Loucy (cell line): ENCODE results near the gene BARHL1.

Source experiments
- H2AFZ ChIP-seq: fragments of 200-600 bp; sonication (generic); 2 replicates; pipeline ENCODE4 v1.6.0; 2016; ENCODE audit warnings: antibody characterized with exemption, mild to moderate bottlenecking, low read length, moderate library complexity
- H3F3A ChIP-seq: fragments of 200-600 bp; 2 replicates; pipeline ENCODE4 v1.6.0; 2016; ENCODE audit warnings: antibody characterized with exemption, low read depth, mild to moderate bottlenecking
- H3K27me3 ChIP-seq: fragments of 200-600 bp; sonication (generic); 2 replicates; pipeline ENCODE4 v1.6.1; 2014; ENCODE audit warnings: low read length, mild to moderate bottlenecking; ENCODE audit not compliant: insufficient read depth, poor library complexity, severe bottlenecking
- H3K36me3 ChIP-seq: fragments of 200-600 bp; sonication (generic); 2 replicates; pipeline ENCODE4 v1.6.1; 2016; ENCODE audit warnings: low read length; ENCODE audit not compliant: insufficient read depth
- H3K4me1 ChIP-seq: fragments of 200-600 bp; sonication (generic); 2 replicates; pipeline ENCODE4 v1.5.1; 2014; ENCODE audit warnings: low read length, mild to moderate bottlenecking; ENCODE audit not compliant: insufficient read depth, poor library complexity, severe bottlenecking
- H3K4me2 ChIP-seq: fragments of 200-600 bp; sonication (generic); 2 replicates; pipeline ENCODE4 v1.6.0; 2014; ENCODE audit warnings: antibody characterized with exemption, low read length, low read depth, mild to moderate bottlenecking; ENCODE audit not compliant: poor library complexity, severe bottlenecking
- H3K4me3 ChIP-seq: fragments of 200-600 bp; sonication (generic); 2 replicates; pipeline ENCODE4 v1.5.1; 2014; ENCODE audit warnings: low read length, mild to moderate bottlenecking, mixed read lengths; ENCODE audit not compliant: poor library complexity, severe bottlenecking
- H3K79me2 ChIP-seq: fragments of 200-600 bp; sonication (generic); 2 replicates; pipeline ENCODE4 v1.6.1; 2014; ENCODE audit warnings: low read length; ENCODE audit not compliant: insufficient read depth
- H3K9ac ChIP-seq: fragments of 200-600 bp; sonication (generic); 2 replicates; pipeline ENCODE4 v1.6.0; 2014; ENCODE audit warnings: mild to moderate bottlenecking, low read depth, low read length, moderate library complexity; ENCODE audit not compliant: poor library complexity, severe bottlenecking
- H3K9me2 ChIP-seq: fragments of 200-600 bp; sonication (generic); replicated peaks from 2 replicates; pipeline ENCODE4 v1.6.1; 2016; ENCODE audit warnings: low read depth, low read length, mixed read lengths
- H3K9me3 ChIP-seq: fragments of 200-600 bp; sonication (generic); 2 replicates; pipeline ENCODE4 v1.6.1; 2014; ENCODE audit warnings: mild to moderate bottlenecking, antibody characterized with exemption, low read length, low read depth; ENCODE audit not compliant: insufficient read depth
- H4K20me1 ChIP-seq: fragments of 200-600 bp; sonication (generic); 2 replicates; pipeline ENCODE4 v1.6.0; 2014; ENCODE audit warnings: antibody characterized with exemption, low read length, mild to moderate bottlenecking; ENCODE audit not compliant: insufficient read depth, poor library complexity, severe bottlenecking
- EZH2phosphoT487 ChIP-seq: fragments of 200-600 bp; IDR thresholded peaks from 2 replicates; pipeline ENCODE4 v1.6.1; 2018; ENCODE audit warnings: antibody characterized with exemption, mild to moderate bottlenecking, moderate library complexity, borderline replicate concordance
- TF ChIP-seq, protein P1 (sequence below): fragments of 200-600 bp; sonication (generic); conservative IDR thresholded peaks from 2 replicates; pipeline ENCODE4 v1.5.1; 2014; ENCODE audit warnings: mild to moderate bottlenecking, antibody characterized with exemption, low read length

BARHL1 gene

DNA sequence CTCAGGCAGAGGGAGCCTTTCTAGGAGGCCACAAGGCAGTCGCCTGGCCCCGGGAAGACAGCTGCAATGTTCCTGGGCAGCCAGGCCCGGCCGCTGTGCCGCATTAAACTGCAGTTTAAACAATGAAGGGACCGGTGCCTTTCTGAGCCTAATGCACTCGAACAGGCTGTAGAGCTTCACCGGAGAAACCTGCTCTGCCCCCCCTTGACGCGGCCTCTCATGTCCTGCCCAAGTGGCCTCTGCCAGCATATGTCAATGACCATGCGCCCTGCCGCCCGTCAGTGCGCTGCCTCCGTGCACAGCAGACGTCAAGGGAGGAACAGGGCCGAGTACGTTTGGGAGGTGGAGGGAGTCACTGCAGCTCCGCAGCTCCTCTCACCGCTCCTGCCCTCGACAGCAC, 38.4 kb upstream of the BARHL1 start:
- Histone ChIP-seq H3K27me3 (no peaks in the 10 kb centered on the region), H3K9me3 (no peaks in the 10 kb centered on the region), H3K9ac (no peak overlapping the region), H3K79me2 (no peaks in the 10 kb centered on the region), H3K4me3 (no peak overlapping the region), H2AFZ (no peak overlapping the region), H4K20me1 (no peaks in the 10 kb centered on the region), H3K36me3 (no peaks in the 10 kb centered on the region), H3K4me2 (no peak overlapping the region), H3K4me1 (peaks cover 7% of the 10 kb centered on the region), H3F3A (no peaks in the 10 kb centered on the region), H3K9me2 (no peaks in the 10 kb centered on the region)
- TF ChIP-seq EZH2phosphoT487: no peak

DNA sequence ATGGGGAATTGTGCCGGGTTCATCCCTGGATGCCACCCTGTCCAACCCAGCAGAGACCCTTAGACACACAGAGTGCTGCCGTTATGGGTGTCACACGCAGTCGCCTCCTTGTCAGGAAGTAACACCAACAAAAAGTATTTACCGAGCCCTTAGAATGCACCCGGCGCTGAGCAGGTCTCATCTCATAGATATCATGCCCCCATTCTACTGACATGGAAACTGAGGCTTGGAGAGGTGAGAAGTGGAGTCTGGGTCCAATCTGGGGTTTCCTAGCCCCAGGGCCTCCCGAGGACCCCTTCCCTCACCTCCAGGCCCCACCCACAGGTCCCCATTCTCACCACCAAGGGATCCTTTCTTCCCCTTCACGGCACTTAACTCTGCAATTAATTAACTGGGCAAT, 36.8 kb upstream of the BARHL1 start:
- H3K4me2 ChIP-seq: peak overlapping the region; percentile 88
- TF ChIP-seq, protein P1, sequence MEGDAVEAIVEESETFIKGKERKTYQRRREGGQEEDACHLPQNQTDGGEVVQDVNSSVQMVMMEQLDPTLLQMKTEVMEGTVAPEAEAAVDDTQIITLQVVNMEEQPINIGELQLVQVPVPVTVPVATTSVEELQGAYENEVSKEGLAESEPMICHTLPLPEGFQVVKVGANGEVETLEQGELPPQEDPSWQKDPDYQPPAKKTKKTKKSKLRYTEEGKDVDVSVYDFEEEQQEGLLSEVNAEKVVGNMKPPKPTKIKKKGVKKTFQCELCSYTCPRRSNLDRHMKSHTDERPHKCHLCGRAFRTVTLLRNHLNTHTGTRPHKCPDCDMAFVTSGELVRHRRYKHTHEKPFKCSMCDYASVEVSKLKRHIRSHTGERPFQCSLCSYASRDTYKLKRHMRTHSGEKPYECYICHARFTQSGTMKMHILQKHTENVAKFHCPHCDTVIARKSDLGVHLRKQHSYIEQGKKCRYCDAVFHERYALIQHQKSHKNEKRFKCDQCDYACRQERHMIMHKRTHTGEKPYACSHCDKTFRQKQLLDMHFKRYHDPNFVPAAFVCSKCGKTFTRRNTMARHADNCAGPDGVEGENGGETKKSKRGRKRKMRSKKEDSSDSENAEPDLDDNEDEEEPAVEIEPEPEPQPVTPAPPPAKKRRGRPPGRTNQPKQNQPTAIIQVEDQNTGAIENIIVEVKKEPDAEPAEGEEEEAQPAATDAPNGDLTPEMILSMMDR: no peak
- TF ChIP-seq EZH2phosphoT487: no peak
- no peak overlapping the region for H3K9ac ChIP-seq
- peak overlapping the region; percentile 94; the same call in 1 of the 2 replicates for H2AFZ ChIP-seq
- no peaks in the 10 kb centered on the region for H3K79me2 ChIP-seq
- no peaks in the 10 kb centered on the region for H4K20me1 ChIP-seq
- H3K27me3 ChIP-seq: no peaks in the 10 kb centered on the region
- H3K9me3 ChIP-seq: no peaks in the 10 kb centered on the region
- no peaks in the 10 kb centered on the region for H3F3A ChIP-seq
- no peaks in the 10 kb centered on the region for H3K36me3 ChIP-seq
- H3K4me3 ChIP-seq: no peak overlapping the region
- H3K4me1 ChIP-seq: peaks cover 7% of the 10 kb centered on the region
- H3K9me2 ChIP-seq: no peaks in the 10 kb centered on the region

DNA sequence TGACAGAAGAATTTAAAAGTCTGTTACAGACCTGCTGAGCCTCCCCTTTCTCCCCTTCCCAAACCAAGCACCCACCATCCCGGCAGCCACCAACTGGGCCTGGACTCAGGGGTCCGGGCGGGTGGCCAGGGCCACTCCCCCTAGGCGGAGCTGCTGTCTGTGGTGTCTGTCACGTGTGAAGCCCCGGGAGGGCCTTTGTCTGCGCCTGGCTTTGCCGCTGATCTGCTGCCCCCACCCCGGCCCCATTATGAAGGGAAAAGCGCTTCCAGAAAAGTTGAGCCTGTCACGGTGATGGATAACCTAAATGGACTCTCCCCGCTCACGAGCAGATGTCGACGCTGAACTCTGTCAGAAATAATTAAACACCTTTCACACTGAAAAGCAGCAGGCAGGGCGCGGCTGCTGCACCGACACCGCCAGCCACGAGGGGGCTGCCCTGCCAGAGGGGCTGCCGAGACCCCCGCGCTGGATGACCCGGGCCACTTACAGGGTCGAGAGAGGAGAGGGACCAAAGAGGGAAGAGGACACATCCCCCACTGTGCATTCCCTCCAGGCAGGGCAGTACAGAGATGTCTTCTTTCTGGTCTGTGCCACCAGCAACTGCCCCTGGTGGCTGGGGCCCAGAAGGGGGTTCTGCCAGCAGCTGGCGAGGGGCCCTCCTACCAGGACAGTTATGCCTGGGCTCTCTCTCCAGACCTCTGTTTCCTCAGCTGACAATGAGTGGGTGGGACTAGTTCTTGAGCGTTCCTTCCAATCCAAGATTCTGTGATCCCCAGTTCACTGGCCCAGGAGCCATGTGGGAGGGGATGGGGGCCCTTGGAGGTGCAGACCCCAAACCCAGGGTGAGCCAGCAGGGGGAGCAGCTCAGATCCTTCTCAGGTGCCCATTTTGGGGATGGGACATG, 36.0 kb upstream of the BARHL1 start:
- H3K9ac ChIP-seq: peak overlapping the region; percentile 58
- no peaks in the 10 kb centered on the region for H3F3A ChIP-seq
- H3K79me2 ChIP-seq: no peaks in the 10 kb centered on the region
- H3K9me3 ChIP-seq: no peaks in the 10 kb centered on the region
- no peaks in the 10 kb centered on the region for H3K36me3 ChIP-seq
- peak overlapping the region; percentile 88 for H3K4me2 ChIP-seq
- H3K4me3 ChIP-seq: peak overlapping the region; percentile 70
- peak overlapping the region; percentile 94 for H2AFZ ChIP-seq
- no peaks in the 10 kb centered on the region for H3K27me3 ChIP-seq
- no peaks in the 10 kb centered on the region for H4K20me1 ChIP-seq
- H3K9me2 ChIP-seq: no peaks in the 10 kb centered on the region
- TF ChIP-seq, protein P1: peak; percentile 93
- TF ChIP-seq EZH2phosphoT487: no peak
- H3K4me1 ChIP-seq: peaks cover 7% of the 10 kb centered on the region

DNA sequence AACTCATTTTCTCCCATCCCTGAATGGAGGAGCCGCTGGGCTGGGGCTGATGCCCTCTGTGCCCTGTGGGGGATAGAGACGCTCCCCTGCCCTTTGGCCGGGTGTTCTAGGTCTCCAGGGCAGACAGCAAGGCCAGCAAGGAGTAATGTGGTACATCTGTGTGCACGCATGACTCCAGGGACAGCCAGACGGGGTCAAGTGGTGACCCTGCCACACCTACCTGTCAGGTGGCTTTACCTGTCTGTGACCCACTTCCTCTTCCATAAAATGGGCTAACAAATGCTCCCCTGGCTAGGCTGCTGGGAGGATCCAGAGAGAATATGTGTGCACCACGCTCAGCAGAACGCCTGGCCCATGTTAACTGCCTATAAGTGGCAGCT, 35.4 kb upstream of the BARHL1 start:
- Histone ChIP-seq H3K36me3 (no peaks in the 10 kb centered on the region), H3K27me3 (no peaks in the 10 kb centered on the region), H4K20me1 (no peaks in the 10 kb centered on the region), H3K9ac (peak overlapping the region; percentile 58), H2AFZ (no peak overlapping the region), H3K4me2 (peak overlapping the region; percentile 88), H3F3A (no peaks in the 10 kb centered on the region), H3K9me3 (no peaks in the 10 kb centered on the region), H3K79me2 (no peaks in the 10 kb centered on the region), H3K4me3 (no peak overlapping the region), H3K4me1 (peaks cover 7% of the 10 kb centered on the region), H3K9me2 (no peaks in the 10 kb centered on the region)
- TF ChIP-seq EZH2phosphoT487: no peak
- TF ChIP-seq, protein P1: no peak
